T-helper 2 cell treated with Interferon-gamma antibody and Interleukin-4, amounts not matched to agents 100 ng/mL and 5 ng/mL, for 36 hours (primary cell): Measurements from ENCODE around the gene SERHL2. TPM values are rescaled to one million over a fixed set of nuclear protein-coding genes. Genes with fewer than 3 reads are reported as not detected.
"Not testable (repeated sequence)": the region's sequence is repeated elsewhere in the genome, so short reads cannot be mapped to it uniquely, and the experiment has no call there.

Source experiments
- intact Hi-C: fragments of 100-400 bp; cut with micrococcal nuclease; formaldehyde crosslinking; loops from one replicate; pipeline ENCODE4 v1.15.1; 2023
- total RNA-seq: library from RNA; stranded (reverse); gene quantifications from 2 replicates; pipeline ENCODE4 v1.2.3, GENCODE V29; 2022

The SERHL2 gene
- total RNA-seq, 1 donor from 2014 or later: 0.86 TPM

GRCh38 chr22:42603427-42603826 is 49.7 kb downstream of the SERHL2 start:
- intact Hi-C loops: no loop called here

GRCh38 chr22:42604403-42604802 is 50.6 kb downstream of the SERHL2 start:
- intact Hi-C loops: no loop called here

- intact Hi-C loops: not testable (repeated sequence)
These were observed 53.9 kb downstream of the SERHL2 start for GRCh38 chr22:42607641-42608040.

- intact Hi-C loops: no loop called here
These were observed 54.5 kb downstream of the SERHL2 start for GRCh38 chr22:42608136-42608822.

- intact Hi-C loops: no loop called here
These were observed 55.1 kb downstream of the SERHL2 start for GRCh38 chr22:42608823-42609361.

- intact Hi-C loops: loop anchor here (10.0 kb wide), 1 partner anchor 55 kb away; the partner anchor contains the start of gene SERHL2
These were observed 56.4 kb downstream of the SERHL2 start for GRCh38 chr22:42610186-42610585.

- intact Hi-C loops: loop anchor here (10.0 kb wide), 1 partner anchor 56 kb away; the partner anchor contains the start of gene SERHL2
These were observed 57.3 kb downstream of the SERHL2 start for GRCh38 chr22:42611051-42611450.

- intact Hi-C loops: loop anchor here (10.0 kb wide), 1 partner anchor 58 kb away; the partner anchor contains the start of gene SERHL2
These were observed 58.6 kb downstream of the SERHL2 start for GRCh38 chr22:42612336-42612735.

- intact Hi-C loops: loop anchor here (1.0 to 10.0 kb wide), 3 partner anchors 31 to 95 kb away; partner anchors contain the start of genes RRP7A and SERHL2
These were observed 60.1 kb downstream of the SERHL2 start for GRCh38 chr22:42613872-42614301.

GRCh38 chr22:42614312-42615091 is 60.7 kb downstream of the SERHL2 start, which contains the start of gene POLDIP3:
Gene POLDIP3, minus strand, starts transcription at chr22:42614883. Its CDS starts 26 bp downstream, at chr22:42614857.
- intact Hi-C loops: loop anchor here (1.0 to 10.0 kb wide), 4 partner anchors 32 to 95 kb away; partner anchors contain the start of genes CYB5R3, RRP7A and SERHL2

- intact Hi-C loops: loop anchor here (1.0 to 10.0 kb wide), 3 partner anchors 32 to 60 kb away; partner anchors contain the start of genes CYB5R3 and SERHL2
These were observed 61.5 kb downstream of the SERHL2 start for GRCh38 chr22:42615092-42615859.

GRCh38 chr22:42615860-42616175 is 62.1 kb downstream of the SERHL2 start:
- intact Hi-C loops: loop anchor here (1.0 to 10.0 kb wide), 3 partner anchors 33 to 61 kb away; partner anchors contain the start of genes CYB5R3 and SERHL2

GRCh38 chr22:42617155-42617983 is 63.6 kb downstream of the SERHL2 start:
- intact Hi-C loops: loop anchor here (10.0 kb wide), 1 partner anchor 63 kb away; the partner anchor contains the start of gene SERHL2

GRCh38 chr22:42619261-42620063 is 65.7 kb downstream of the SERHL2 start:
- intact Hi-C loops: loop anchor here (10.0 kb wide), 1 partner anchor 65 kb away; the partner anchor contains the start of gene SERHL2

GRCh38 chr22:42620084-42620483 is 66.3 kb downstream of the SERHL2 start:
- intact Hi-C loops: no loop called here

- intact Hi-C loops: no loop called here
These were observed 67.8 kb downstream of the SERHL2 start for GRCh38 chr22:42621505-42622002.

- intact Hi-C loops: no loop called here
These were observed 68.4 kb downstream of the SERHL2 start for GRCh38 chr22:42622061-42622710.

- intact Hi-C loops: no loop called here
These were observed 69.6 kb downstream of the SERHL2 start for GRCh38 chr22:42623301-42623751.
